Measurements from ENCODE around the gene PLPP4. TPM values are rescaled to one million over a fixed set of nuclear protein-coding genes. Genes with fewer than 3 reads are reported as not detected.

PLPP4 gene
- total RNA-seq, 1 donor from 2014 or later = 30.3 TPM

- DNase-seq (ENCODE audit: low read depth) = peak; percentile 42
These were observed 151.0 kb downstream of the PLPP4 start for GRCh38 chr10:120607710-120608703.

- no peak for DNase-seq (ENCODE audit: low read depth)
These were observed 152.0 kb downstream of the PLPP4 start for GRCh38 chr10:120609006-120609405.

DNA sequence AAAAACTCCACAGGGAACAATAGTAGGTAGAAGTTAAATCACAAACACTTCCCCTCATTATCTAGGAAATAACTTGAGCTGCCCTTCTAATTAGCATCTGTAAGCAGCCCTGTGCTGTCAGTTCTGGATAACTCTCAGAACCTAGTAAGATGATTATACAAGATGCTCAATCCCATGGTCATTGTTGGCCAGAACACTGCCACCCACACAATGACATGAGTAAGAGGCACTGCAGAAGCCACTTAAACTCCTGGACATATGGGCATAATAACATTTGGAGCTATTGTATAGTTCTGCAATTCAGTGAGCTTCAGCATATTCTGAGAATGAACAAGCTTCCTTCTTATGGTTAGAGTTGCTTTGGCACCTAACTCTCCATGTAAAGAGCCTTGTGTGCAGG lies 153.8 kb downstream of the PLPP4 start:
- no peak for DNase-seq (ENCODE audit: low read depth)

- no peak for DNase-seq (ENCODE audit: low read depth)
These were observed 155.7 kb downstream of the PLPP4 start for GRCh38 chr10:120612756-120613155.

DNA sequence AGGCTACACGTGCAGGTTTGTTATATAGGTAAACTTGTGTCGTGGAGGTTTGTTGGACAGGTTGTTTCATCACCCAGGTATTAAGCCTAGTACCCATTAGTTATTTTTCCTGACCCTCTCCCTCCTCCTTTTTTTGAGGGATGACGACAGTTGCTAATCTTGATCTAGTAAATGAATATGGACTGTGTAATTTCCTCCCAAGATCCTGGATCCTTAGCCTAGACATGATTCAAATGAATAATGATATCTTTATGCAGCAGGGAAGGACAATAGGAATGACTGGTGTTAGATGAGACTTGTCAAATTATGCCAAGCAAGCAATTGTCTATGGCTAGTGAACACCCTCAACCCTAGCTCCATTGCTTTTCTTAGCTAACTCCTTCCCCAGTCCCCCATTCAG lies 156.2 kb downstream of the PLPP4 start:
- DNase-seq (ENCODE audit: low read depth) = no peak

DNA sequence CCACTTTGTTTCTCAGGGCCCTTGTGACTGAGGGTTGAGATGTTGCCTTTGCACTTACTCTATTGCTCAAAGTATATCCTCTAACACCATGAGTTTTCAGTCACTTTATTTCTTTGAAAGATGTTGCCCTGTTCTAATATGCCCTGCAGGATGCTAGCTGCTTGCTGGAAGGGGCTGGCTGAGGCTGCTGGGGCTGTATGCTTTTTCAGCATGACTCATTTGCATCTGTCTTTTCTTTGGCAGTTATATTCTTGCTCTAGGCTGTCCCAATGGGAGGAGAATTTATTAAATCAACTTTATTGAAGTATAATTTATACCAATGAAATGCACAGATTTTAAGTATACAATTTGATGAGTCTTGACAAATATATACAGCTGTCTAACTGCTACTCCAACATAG lies 157.7 kb downstream of the PLPP4 start:
- no peak for DNase-seq (ENCODE audit: low read depth)

DNA sequence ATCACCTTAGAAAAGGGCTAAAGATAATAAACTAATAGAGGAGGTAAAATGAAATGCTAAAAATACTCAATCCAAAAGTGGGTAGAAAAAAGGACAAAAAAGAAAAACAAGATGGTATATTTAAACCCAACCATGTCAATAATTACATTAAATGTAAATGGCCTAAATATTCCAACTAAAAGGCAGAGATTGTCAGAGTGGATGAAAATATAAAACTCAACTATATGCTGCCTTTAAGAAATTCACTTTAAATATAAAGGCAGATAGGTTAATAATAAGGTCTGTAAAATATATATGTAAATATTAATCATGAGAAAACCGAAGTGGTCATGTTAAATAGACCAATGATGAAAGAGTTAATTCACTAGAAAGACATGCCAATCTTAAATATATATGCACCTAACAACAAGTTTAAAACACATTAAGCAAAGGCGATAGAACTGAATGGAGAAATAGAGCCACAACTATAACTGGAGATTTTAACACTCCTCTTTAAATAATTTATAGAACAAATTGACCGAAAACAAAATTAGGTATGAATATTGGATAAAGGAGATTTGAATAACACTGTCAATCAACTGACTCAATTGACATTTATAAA lies 159.4 kb downstream of the PLPP4 start:
- DNase-seq (ENCODE audit: low read depth) = no peak

DNA sequence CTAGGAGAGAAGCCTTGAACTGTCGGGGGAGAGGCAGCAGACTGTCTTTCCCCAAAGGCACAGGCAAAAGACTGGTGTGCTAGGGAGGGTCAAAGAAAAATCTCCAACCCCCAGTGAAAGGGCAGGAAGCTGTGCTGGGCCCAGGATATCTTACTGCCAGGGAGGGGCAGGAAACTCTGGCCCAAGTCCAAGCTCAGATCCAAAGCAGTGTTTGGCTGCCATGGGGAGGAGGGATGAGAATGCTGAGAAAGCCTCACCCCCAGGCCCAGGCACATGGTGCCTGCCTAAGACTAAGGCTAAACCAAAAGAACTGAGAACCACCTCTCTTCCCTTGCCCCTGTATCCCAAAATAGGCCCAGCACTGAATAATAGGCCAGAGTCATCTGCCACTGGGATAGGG lies 171.2 kb downstream of the PLPP4 start:
- DNase-seq (ENCODE audit: low read depth) = no peak

- DNase-seq (ENCODE audit: low read depth) = no peak
These were observed 173.2 kb downstream of the PLPP4 start for GRCh38 chr10:120630266-120630665.

- no peak for DNase-seq (ENCODE audit: low read depth)
These were observed 175.0 kb downstream of the PLPP4 start for GRCh38 chr10:120632047-120632446.

- no peak for DNase-seq (ENCODE audit: low read depth)
These were observed 175.9 kb downstream of the PLPP4 start for GRCh38 chr10:120632942-120633341.

GRCh38 chr10:120634659-120635058 lies 177.6 kb downstream of the PLPP4 start:
- DNase-seq (ENCODE audit: low read depth) = no peak
